MCF 10A (cell line): Measurements from ENCODE around the gene STRC. TPM values are rescaled to one million over a fixed set of nuclear protein-coding genes. Genes with fewer than 3 reads are reported as not detected.

Experiments
- BruUV-seq: library from RNA; stranded (reverse); fragments of 400-500 nt; replicated peaks from 2 replicates; lab custom pipeline; 2021; lab: Mats Ljungman, UMichigan
- CTCF ChIA-PET: fragments of 300-600 bp; sonication (Branson Sonifier 250); formaldehyde crosslinking; extraction: SDS; loops from one replicate; lab custom pipeline; 2021; ENCODE audit warnings: antibody characterized with exemption, inconsistent platforms; lab: Yijun Ruan, JAX
- POLR2A ChIA-PET: fragments of 300-600, 350-650 bp; sonication (Branson Sonifier 250); formaldehyde crosslinking; extraction: SDS; loops from one replicate; lab custom pipeline; 2020; ENCODE audit warnings: antibody characterized with exemption, inconsistent platforms; lab: Yijun Ruan, JAX
- DNase-seq: peaks from one replicate; pipeline ENCODE4 v3.0.0-alpha.2; 2018; ENCODE audit not compliant: unreplicated experiment
- H3K27ac Mint-ChIP-seq: one replicate; pipeline ENCODE4 v1.8.0; 2022; ENCODE audit warnings: mild to moderate bottlenecking, low read depth, mixed read lengths; ENCODE audit not compliant: unreplicated experiment
- H3K27me3 Mint-ChIP-seq: one replicate; pipeline ENCODE4 v1.8.0; 2022; ENCODE audit warnings: mixed read lengths; ENCODE audit not compliant: insufficient read depth, unreplicated experiment
- H3K36me3 Mint-ChIP-seq: one replicate; pipeline ENCODE4 v1.8.0; 2022; ENCODE audit warnings: mild to moderate bottlenecking, moderate library complexity, mixed read lengths; ENCODE audit not compliant: insufficient read depth, unreplicated experiment
- H3K4me1 Mint-ChIP-seq: one replicate; pipeline ENCODE4 v1.8.0; 2022; ENCODE audit warnings: mixed read lengths; ENCODE audit not compliant: insufficient read depth, unreplicated experiment
- H3K4me3 Mint-ChIP-seq: one replicate; pipeline ENCODE4 v1.8.0; 2022; ENCODE audit warnings: mild to moderate bottlenecking, moderate library complexity, mixed read lengths; ENCODE audit not compliant: unreplicated experiment
- H3K9me3 Mint-ChIP-seq: one replicate; pipeline ENCODE4 v1.8.0; 2022; ENCODE audit warnings: mixed read lengths; ENCODE audit not compliant: unreplicated experiment
- CTCF ChIP-seq: fragments of 200-600 bp; IDR thresholded peaks from one replicate; pipeline ENCODE4 v1.8.0; 2022; ENCODE audit warnings: antibody characterized with exemption, mild to moderate bottlenecking; ENCODE audit not compliant: unreplicated experiment
- intact Hi-C: fragments of 100-400 bp; cut with micrococcal nuclease; formaldehyde crosslinking; loops from 2 replicates; pipeline ENCODE4 v1.14.1; 2022
- total RNA-seq: library from RNA; stranded (reverse); gene quantifications from 2 replicates; pipeline ENCODE4 v1.2.3, GENCODE V29; 2022

Gene STRC
- total RNA-seq, 1 experiment from 2014 or later = 1.0 TPM

- peaks cover 46% of the 10 kb centered on the region for H3K36me3 Mint-ChIP-seq
- no TSS peak for BruUV-seq
- H3K4me1 Mint-ChIP-seq = no peaks in the 10 kb centered on the region
- no peaks in the 10 kb centered on the region for H3K27me3 Mint-ChIP-seq
- H3K4me3 Mint-ChIP-seq = no peak overlapping the region
- intact Hi-C loops = no loop called here
- no peaks in the 10 kb centered on the region for H3K9me3 Mint-ChIP-seq
- ChIA-PET POLR2A (interaction anchor here (0.6 kb wide), 1 partner anchor 554 kb away, joined by 4 read pairs; no protein-coding TSS in a partner anchor), CTCF (interaction anchor here (0.8 kb wide), 1 partner anchor 23 kb away, joined by 3 read pairs; no protein-coding TSS in a partner anchor)
- no peak overlapping the region for H3K27ac Mint-ChIP-seq
- TF ChIP-seq CTCF = no peak
- DNase-seq = no peak
Observed at GRCh38 chr15:43552986-43553385, 65.6 kb downstream of the STRC start.

GRCh38 chr15:43552256-43552655, 66.3 kb downstream of the STRC start:
- Mint-ChIP-seq H3K27me3 (no peaks in the 10 kb centered on the region), H3K4me1 (no peaks in the 10 kb centered on the region), H3K36me3 (peaks cover 42% of the 10 kb centered on the region), H3K4me3 (no peak overlapping the region), H3K27ac (no peak overlapping the region), H3K9me3 (no peaks in the 10 kb centered on the region)
- BruUV-seq = no TSS peak
- ChIA-PET POLR2A (interaction anchor here (1.4 kb wide), 1 partner anchor 9 kb away, joined by 5 read pairs; no protein-coding TSS in a partner anchor), CTCF (interaction anchor here (0.8 kb wide), 1 partner anchor 9 kb away, joined by 3 read pairs; no protein-coding TSS in a partner anchor)
- intact Hi-C loops = no loop called here
- DNase-seq = no peak
- no peak for TF ChIP-seq CTCF

- ChIA-PET POLR2A (no interaction called here), CTCF (no interaction called here)
- no peaks in the 10 kb centered on the region for H3K4me1 Mint-ChIP-seq
- TF ChIP-seq CTCF = no peak
- DNase-seq = no peak
- intact Hi-C loops = no loop called here
- H3K9me3 Mint-ChIP-seq = no peaks in the 10 kb centered on the region
- BruUV-seq = no TSS peak
- no peaks in the 10 kb centered on the region for H3K27me3 Mint-ChIP-seq
- H3K36me3 Mint-ChIP-seq = peaks cover 37% of the 10 kb centered on the region
- H3K4me3 Mint-ChIP-seq = no peak overlapping the region
- no peak overlapping the region for H3K27ac Mint-ChIP-seq
Observed at GRCh38 chr15:43550527-43551363, 67.9 kb downstream of the STRC start.

Other genes starting within 250 kb of the STRC start
- gene ZSCAN29, start 247.8 kb downstream of the STRC start, total RNA-seq = 38.7 and 38.9 TPM in 2 replicates
- 23.3 and 31.4 TPM in 2 replicates for gene TUBGCP4, start 247.7 kb downstream of the STRC start, total RNA-seq
- gene TP53BP1, start 125.6 kb downstream of the STRC start, total RNA-seq = 38.8 and 53.5 TPM in 2 replicates
- 0.09 and 0.17 TPM in 2 replicates for gene MAP1A, start 101.2 kb downstream of the STRC start, total RNA-seq
- gene PPIP5K1, start 28.6 kb downstream of the STRC start, total RNA-seq = 56.8 and 64.0 TPM in 2 replicates
- gene CKMT1B, start 24.8 kb downstream of the STRC start, total RNA-seq = 10.8 and 19.0 TPM in 2 replicates
- gene CATSPER2, start 30.0 kb upstream of the STRC start, total RNA-seq = 7.0 and 7.5 TPM in 2 replicates
- gene CKMT1A, start 75.1 kb upstream of the STRC start, total RNA-seq = 11.4 and 27.5 TPM in 2 replicates
- 630 and 765 TPM in 2 replicates for gene PDIA3, start 127.6 kb upstream of the STRC start, total RNA-seq
- gene ELL3, start 158.2 kb upstream of the STRC start, total RNA-seq = 0.61 and 0.86 TPM in 2 replicates
- gene SERF2, start 173.5 kb upstream of the STRC start, total RNA-seq = 697 and 717 TPM in 2 replicates
- gene SERINC4, start 181.4 kb upstream of the STRC start, total RNA-seq = 0.20 TPM in 1 of 2 replicates, not detected in the other
- 31.1 and 34.5 TPM in 2 replicates for gene HYPK, start 181.8 kb upstream of the STRC start, total RNA-seq
- 23.0 and 26.5 TPM in 2 replicates for gene MFAP1, start 205.9 kb upstream of the STRC start, total RNA-seq
- 3.0 and 6.9 TPM in 2 replicates for gene WDR76, start 208.2 kb upstream of the STRC start, total RNA-seq